AG04450 (cell line): ENCODE results near the gene ZNF516. TPM values are rescaled to one million over a fixed set of nuclear protein-coding genes. Genes with fewer than 3 reads are reported as not detected.
A peak's percentile ranks its signal among the peaks of the same experiment; 100 is the strongest.

Source experiments
- CTCF ChIA-PET: fragments of 300-600, 350-600 bp; formaldehyde crosslinking; extraction: SDS; loops from one replicate; lab custom pipeline; 2022; ENCODE audit warnings: antibody characterized with exemption, inconsistent platforms; lab: Charles Lee
- POLR2A ChIA-PET: fragments of 350-600 bp; formaldehyde crosslinking; extraction: SDS; loops from one replicate; lab custom pipeline; 2021; ENCODE audit warnings: antibody characterized with exemption, inconsistent platforms; lab: Yijun Ruan, JAX
- DNase-seq: peaks from one replicate; pipeline ENCODE4 v3.0.0-alpha.2; 2011; ENCODE audit warnings: low read depth, low spot score
- H3K27ac ChIP-seq: one replicate; pipeline ENCODE4 v1.5.1; 2012; ENCODE audit warnings: low read depth, low read length, control low read depth
- H3K27me3 ChIP-seq: one replicate; pipeline ENCODE4 v1.6.0; 2012; ENCODE audit warnings: low read length; ENCODE audit not compliant: control insufficient read depth, insufficient read depth
- H3K4me3 ChIP-seq: 2 replicates; pipeline ENCODE4 v1.5.1; 2011; ENCODE audit warnings: mild to moderate bottlenecking, low read depth, low read length, control low read depth
- H3K9me3 ChIP-seq: 2 replicates; pipeline ENCODE4 v1.5.1; 2012; ENCODE audit warnings: low read length; ENCODE audit not compliant: control insufficient read depth, insufficient read depth
- polyA plus RNA-seq: library from polyadenylated mRNA; depleted of rRNA; stranded (reverse); fragments of >200 nt; gene quantifications from 2 replicates; pipeline ENCODE4 v1.2.3, GENCODE V29; 2011
- TF ChIP-seq, protein P1 (sequence below): IDR thresholded peaks from 2 replicates; pipeline ENCODE4 v1.5.1; 2011; ENCODE audit warnings: low read depth, low read length, control low read depth, inconsistent platforms

Gene ZNF516
- polyA plus RNA-seq, 1 experiment, result 15.5 TPM

GRCh38 chr18:76374330-76375281 lies 120.4 kb downstream of the ZNF516 start:
- Histone ChIP-seq H3K27me3 (no peaks in the 10 kb centered on the region), H3K27ac (no peak overlapping the region), H3K4me3 (no peak overlapping the region), H3K9me3 (no peaks in the 10 kb centered on the region; the same call in 1 of the 2 replicates)
- no peak for DNase-seq
- TF ChIP-seq, protein P1, sequence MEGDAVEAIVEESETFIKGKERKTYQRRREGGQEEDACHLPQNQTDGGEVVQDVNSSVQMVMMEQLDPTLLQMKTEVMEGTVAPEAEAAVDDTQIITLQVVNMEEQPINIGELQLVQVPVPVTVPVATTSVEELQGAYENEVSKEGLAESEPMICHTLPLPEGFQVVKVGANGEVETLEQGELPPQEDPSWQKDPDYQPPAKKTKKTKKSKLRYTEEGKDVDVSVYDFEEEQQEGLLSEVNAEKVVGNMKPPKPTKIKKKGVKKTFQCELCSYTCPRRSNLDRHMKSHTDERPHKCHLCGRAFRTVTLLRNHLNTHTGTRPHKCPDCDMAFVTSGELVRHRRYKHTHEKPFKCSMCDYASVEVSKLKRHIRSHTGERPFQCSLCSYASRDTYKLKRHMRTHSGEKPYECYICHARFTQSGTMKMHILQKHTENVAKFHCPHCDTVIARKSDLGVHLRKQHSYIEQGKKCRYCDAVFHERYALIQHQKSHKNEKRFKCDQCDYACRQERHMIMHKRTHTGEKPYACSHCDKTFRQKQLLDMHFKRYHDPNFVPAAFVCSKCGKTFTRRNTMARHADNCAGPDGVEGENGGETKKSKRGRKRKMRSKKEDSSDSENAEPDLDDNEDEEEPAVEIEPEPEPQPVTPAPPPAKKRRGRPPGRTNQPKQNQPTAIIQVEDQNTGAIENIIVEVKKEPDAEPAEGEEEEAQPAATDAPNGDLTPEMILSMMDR, result no peak
- ChIA-PET POLR2A (no interaction called here), CTCF (interaction anchor here (1.3 to 1.8 kb wide), 2 partner anchors 24 to 429 kb away, joined by 4 to 12 read pairs; no protein-coding TSS in a partner anchor)

GRCh38 chr18:76373297-76373696 lies 121.7 kb downstream of the ZNF516 start:
- TF ChIP-seq, protein P1, result no peak
- ChIA-PET CTCF (interaction anchor here (0.6 to 1.8 kb wide), 4 partner anchors 11 to 549 kb away, joined by 3 to 12 read pairs (median 4); no protein-coding TSS in a partner anchor), POLR2A (no interaction called here)
- DNase-seq, result no peak
- Histone ChIP-seq H3K27me3 (no peaks in the 10 kb centered on the region), H3K4me3 (no peak overlapping the region), H3K27ac (no peak overlapping the region), H3K9me3 (no peaks in the 10 kb centered on the region; the same call in 1 of the 2 replicates)

- CTCF ChIA-PET, result interaction anchor here (0.5 kb wide), 1 partner anchor 441 kb away, joined by 4 read pairs; no protein-coding TSS in a partner anchor
- Histone ChIP-seq H3K27me3 (no peaks in the 10 kb centered on the region), H3K9me3 (no peaks in the 10 kb centered on the region; the same call in 1 of the 2 replicates), H3K27ac (no peak overlapping the region), H3K4me3 (no peak overlapping the region)
- POLR2A ChIA-PET, result no interaction called here
- TF ChIP-seq, protein P1, result no peak
- DNase-seq, result no peak
Measured at GRCh38 chr18:76371301-76372203, 123.5 kb downstream of the ZNF516 start.

- H3K9me3 ChIP-seq, result no peaks in the 10 kb centered on the region; the same call in 1 of the 2 replicates
- ChIA-PET CTCF (no interaction called here), POLR2A (no interaction called here)
- peak overlapping the region; percentile 39 for H3K27ac ChIP-seq
- DNase-seq, result no peak
- TF ChIP-seq, protein P1, result no peak
- H3K27me3 ChIP-seq, result no peaks in the 10 kb centered on the region
- H3K4me3 ChIP-seq, result no peak overlapping the region
Measured at GRCh38 chr18:76370686-76371085, 124.4 kb downstream of the ZNF516 start.
